Measurements from ENCODE around the gene MANEAL.

DNA sequence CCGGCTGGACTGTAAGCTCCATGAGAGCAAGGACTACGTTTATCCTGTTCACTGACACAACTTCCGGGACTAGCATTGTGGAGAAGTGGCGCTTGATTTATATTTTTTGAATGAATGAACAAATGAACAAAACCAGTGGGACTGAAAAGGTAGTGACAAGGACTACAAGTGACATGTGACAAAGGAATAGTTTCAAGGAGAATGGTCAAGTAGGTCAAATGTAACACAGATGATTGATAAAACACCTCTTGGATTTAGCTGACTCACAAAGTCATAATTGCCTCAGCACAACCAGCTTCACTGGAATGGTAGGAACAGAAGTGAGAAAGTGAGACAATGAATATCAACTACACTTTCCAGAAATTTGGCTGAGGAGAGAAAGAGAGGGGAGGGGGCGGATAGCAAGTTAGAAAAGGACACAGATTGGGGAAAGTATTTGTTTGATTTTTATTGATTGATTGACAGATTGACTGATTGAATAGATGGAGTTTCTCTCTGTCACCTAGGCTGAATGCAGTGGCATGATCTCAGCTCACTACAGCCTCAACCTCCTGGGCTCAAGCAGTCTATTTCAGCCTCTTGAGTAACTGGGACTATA, 51.5 kb downstream of the MANEAL start:
- TF ChIP-seq, protein P1, sequence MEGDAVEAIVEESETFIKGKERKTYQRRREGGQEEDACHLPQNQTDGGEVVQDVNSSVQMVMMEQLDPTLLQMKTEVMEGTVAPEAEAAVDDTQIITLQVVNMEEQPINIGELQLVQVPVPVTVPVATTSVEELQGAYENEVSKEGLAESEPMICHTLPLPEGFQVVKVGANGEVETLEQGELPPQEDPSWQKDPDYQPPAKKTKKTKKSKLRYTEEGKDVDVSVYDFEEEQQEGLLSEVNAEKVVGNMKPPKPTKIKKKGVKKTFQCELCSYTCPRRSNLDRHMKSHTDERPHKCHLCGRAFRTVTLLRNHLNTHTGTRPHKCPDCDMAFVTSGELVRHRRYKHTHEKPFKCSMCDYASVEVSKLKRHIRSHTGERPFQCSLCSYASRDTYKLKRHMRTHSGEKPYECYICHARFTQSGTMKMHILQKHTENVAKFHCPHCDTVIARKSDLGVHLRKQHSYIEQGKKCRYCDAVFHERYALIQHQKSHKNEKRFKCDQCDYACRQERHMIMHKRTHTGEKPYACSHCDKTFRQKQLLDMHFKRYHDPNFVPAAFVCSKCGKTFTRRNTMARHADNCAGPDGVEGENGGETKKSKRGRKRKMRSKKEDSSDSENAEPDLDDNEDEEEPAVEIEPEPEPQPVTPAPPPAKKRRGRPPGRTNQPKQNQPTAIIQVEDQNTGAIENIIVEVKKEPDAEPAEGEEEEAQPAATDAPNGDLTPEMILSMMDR (IDR thresholded peaks at IDR 0.05; ENCODE audit: poor library complexity) = no peak
- TF ChIP-seq EZH2 (IDR thresholded peaks at IDR 0.05; ENCODE audit: borderline replicate concordance) = no peak
